GM10266 (cell line): ENCODE data around the gene PUS7L.
A peak's percentile ranks its signal among the peaks of the same experiment; 100 is the strongest.
"Not testable (repeated sequence)": the region's sequence is repeated elsewhere in the genome, so short reads cannot be mapped to it uniquely, and the experiment has no call there.

ENCODE experiments used
- DNase-seq: peaks from one replicate; pipeline ENCODE4 v3.0.0; 2012; ENCODE audit errors: extremely low spot score
- CTCF ChIP-seq: IDR thresholded peaks from 2 replicates; pipeline ENCODE4 v1.5.1; 2012; ENCODE audit warnings: mild to moderate bottlenecking, low read depth; ENCODE audit not compliant: control insufficient read depth, insufficient read depth; ENCODE audit errors: missing control alignments

PUS7L gene

GRCh38 chr12:43694879-43695278 lies 63.7 kb downstream of the PUS7L start:
- no peak for DNase-seq
- no peak for TF ChIP-seq CTCF

- no peak for DNase-seq
- no peak for TF ChIP-seq CTCF
Observed at GRCh38 chr12:43692064-43692463, 66.5 kb downstream of the PUS7L start.

GRCh38 chr12:43685491-43685890 lies 73.1 kb downstream of the PUS7L start:
- not testable (repeated sequence) for DNase-seq

GRCh38 chr12:43676183-43676813 lies 82.3 kb downstream of the PUS7L start:
- DNase-seq, result peak; percentile 46
- TF ChIP-seq CTCF, result peak; percentile 63

GRCh38 chr12:43675048-43675904 lies 83.3 kb downstream of the PUS7L start:
- no peak for DNase-seq
- no peak for TF ChIP-seq CTCF

GRCh38 chr12:43669373-43669772 lies 89.2 kb downstream of the PUS7L start:
- no peak for DNase-seq
- TF ChIP-seq CTCF, result no peak
